ENCODE results near the gene SLC10A6. TPM values are rescaled to one million over a fixed set of nuclear protein-coding genes. Genes with fewer than 3 reads are reported as not detected.

The SLC10A6 gene
- total and polyA plus RNA-seq, 5 donors from 2014 or later, result not detected

DNA sequence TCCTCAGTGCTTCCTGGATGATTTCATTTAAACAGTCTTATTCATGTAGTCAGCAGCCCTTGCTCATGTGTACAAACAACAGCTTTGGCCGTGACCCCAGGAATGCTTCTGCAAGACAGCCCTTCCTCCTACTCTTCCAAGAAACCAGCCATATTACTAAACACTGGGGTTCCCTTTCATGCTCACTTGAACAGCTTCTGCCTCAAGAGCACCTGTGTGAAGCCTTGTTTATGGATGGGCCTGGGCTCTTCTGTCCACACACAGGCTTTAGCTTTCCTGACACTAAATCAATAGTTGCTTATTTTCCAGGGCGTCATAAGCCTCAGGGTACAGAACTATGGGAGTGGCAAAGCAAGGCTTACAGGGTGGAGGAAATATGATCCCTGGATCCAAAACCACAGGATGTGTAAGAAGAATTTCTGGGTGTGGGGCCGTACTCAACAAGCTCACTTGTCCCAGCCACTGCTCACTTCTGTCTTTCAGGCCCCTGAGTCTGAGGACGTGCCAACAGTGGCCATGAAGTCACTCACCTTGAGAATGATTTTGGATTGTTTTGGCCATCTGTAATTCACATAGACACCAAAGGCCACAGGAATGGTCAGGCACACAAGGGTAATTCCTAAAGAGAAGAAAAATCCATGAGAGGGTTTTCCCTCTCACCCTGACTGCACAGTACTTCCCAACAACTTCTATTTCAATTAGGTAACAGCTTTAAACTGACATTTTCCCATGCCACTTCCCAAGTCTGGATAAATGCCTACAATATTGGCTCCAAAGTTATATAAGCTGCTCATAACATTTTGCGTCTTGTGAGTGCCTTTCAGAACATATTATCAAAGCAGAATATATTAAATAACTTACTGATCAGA is 17.7 kb downstream of the SLC10A6 start:
- DNase-seq (no peak), ATAC-seq (ENCODE audit: low read depth in 2 of 2) (no peak)
- Mint-ChIP-seq H3K27ac (no peak overlapping the region), H3K4me3 (no peak overlapping the region), H3K9me3 (peaks cover 0 to 2% (median 0%) of the 10 kb centered on the region in 7 donors), H3K27me3 (peaks cover 17% of the 10 kb centered on the region), H3K36me3 (no peaks in the 10 kb centered on the region), H3K4me1 (peaks cover 0 to 2% (median 0%) of the 10 kb centered on the region in 4 donors)
- Histone ChIP-seq H3K27ac (ENCODE audit: insufficient read depth, low read length, poor library complexity, severe bottlenecking) (no peak overlapping the region), H3K4me3 (ENCODE audit: low read depth, low read length) (no peak overlapping the region), H3K27me3 (ENCODE audit: control insufficient read depth, insufficient read depth, low read length) (no peaks in the 10 kb centered on the region), H3K4me1 (ENCODE audit: control insufficient read depth, insufficient read depth, low read length, poor library complexity, severe bottlenecking) (no peaks in the 10 kb centered on the region), H3K36me3 (ENCODE audit: control insufficient read depth, insufficient read depth, low read length) (no peaks in the 10 kb centered on the region), H3K9me3 (ENCODE audit: control insufficient read depth in 2 of 2, low read length in 2 of 2) (no peaks in the 10 kb centered on the region)

DNA sequence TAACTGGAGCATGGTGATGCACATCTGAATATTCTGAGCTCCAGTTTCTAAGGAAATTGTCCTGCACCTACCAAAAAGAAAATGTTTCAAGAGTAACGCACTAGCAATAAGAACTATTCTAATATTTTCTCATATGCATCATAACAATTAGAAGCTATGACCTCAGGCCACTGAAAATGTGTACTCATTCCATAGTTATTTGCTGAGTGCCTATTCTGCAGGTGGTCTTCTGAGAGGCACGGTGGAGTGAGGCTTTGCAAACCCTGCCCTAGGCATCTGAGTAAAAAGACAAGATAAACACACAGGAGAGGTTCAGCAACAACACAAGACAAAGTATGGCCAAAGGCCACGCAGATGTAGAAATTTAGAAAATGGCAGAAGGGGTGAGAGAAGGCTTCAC is 23.7 kb downstream of the SLC10A6 start:
- no peak overlapping the region for H3K27ac Mint-ChIP-seq
- H3K27ac ChIP-seq (ENCODE audit: insufficient read depth, low read length, poor library complexity, severe bottlenecking), result no peak overlapping the region
- no peaks in the 10 kb centered on the region for H3K36me3 Mint-ChIP-seq
- H3K27me3 Mint-ChIP-seq, result peaks cover 5% of the 10 kb centered on the region
- peaks cover 0 to 3% (median 0%) of the 10 kb centered on the region in 4 donors for H3K4me1 Mint-ChIP-seq
- no peaks in the 10 kb centered on the region for H3K4me1 ChIP-seq (ENCODE audit: control insufficient read depth, insufficient read depth, low read length, poor library complexity, severe bottlenecking)
- ATAC-seq (ENCODE audit: low read depth in 2 of 2), result no peak
- H3K27me3 ChIP-seq (ENCODE audit: control insufficient read depth, insufficient read depth, low read length), result no peaks in the 10 kb centered on the region
- peaks cover 0 to 2% (median 0%) of the 10 kb centered on the region in 7 donors for H3K9me3 Mint-ChIP-seq
- no peaks in the 10 kb centered on the region for H3K36me3 ChIP-seq (ENCODE audit: control insufficient read depth, insufficient read depth, low read length)
- no peak overlapping the region for H3K4me3 Mint-ChIP-seq
- H3K9me3 ChIP-seq (ENCODE audit: control insufficient read depth in 2 of 2, low read length in 2 of 2), result no peaks in the 10 kb centered on the region
- DNase-seq, result no peak
- no peak overlapping the region for H3K4me3 ChIP-seq (ENCODE audit: low read depth, low read length)

DNA sequence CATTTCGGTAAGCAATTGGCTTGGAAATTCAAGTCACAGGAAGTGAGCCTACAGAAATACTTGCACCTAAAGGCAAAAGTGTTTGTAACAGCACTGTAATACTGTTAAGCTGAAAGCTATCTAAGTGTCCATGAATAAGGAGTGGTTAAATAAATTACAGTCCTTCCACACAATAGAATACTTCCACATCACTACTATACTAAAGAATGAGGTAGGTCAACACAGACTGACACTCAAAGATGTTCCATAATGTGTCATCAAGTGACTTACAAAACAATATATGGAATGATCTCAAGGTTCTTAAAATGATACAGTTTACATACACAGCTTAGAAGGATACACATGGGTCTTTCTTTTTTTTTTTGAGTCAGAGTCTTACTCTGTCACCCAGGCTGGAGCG is 27.0 kb downstream of the SLC10A6 start:
- Mint-ChIP-seq H3K27ac (no peak overlapping the region), H3K36me3 (no peaks in the 10 kb centered on the region), H3K4me3 (no peak overlapping the region), H3K27me3 (no peaks in the 10 kb centered on the region), H3K9me3 (no peaks in the 10 kb centered on the region), H3K4me1 (peaks cover 0 to 3% (median 0%) of the 10 kb centered on the region in 4 donors)
- ATAC-seq (ENCODE audit: low read depth in 2 of 2) (no peak), DNase-seq (no peak)
- no peak overlapping the region for H3K27ac ChIP-seq (ENCODE audit: insufficient read depth, low read length, poor library complexity, severe bottlenecking)
- H3K36me3 ChIP-seq (ENCODE audit: control insufficient read depth, insufficient read depth, low read length), result no peaks in the 10 kb centered on the region
- H3K4me1 ChIP-seq (ENCODE audit: control insufficient read depth, insufficient read depth, low read length, poor library complexity, severe bottlenecking), result no peaks in the 10 kb centered on the region
- no peaks in the 10 kb centered on the region for H3K9me3 ChIP-seq (ENCODE audit: control insufficient read depth in 2 of 2, low read length in 2 of 2)
- no peaks in the 10 kb centered on the region for H3K27me3 ChIP-seq (ENCODE audit: control insufficient read depth, insufficient read depth, low read length)
- H3K4me3 ChIP-seq (ENCODE audit: low read depth, low read length), result no peak overlapping the region

DNA sequence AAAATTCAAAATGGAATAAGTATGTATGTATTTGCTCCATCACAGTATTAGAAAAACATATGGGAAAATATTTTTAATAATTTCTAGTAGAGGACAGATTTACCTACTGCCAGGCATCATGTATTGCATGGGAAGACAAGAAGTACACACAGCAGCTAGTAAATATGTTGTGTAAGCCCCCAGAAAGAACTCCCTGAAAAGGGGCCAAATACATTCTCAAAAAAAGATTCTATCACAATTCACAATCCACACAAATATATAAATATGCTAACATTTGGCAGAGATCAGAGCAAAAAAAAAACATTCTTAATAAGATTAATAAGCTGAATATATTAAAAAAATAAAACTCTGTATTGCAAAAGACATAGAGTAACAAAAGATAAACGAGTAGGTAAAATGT is 28.0 kb downstream of the SLC10A6 start:
- Mint-ChIP-seq H3K27me3 (no peaks in the 10 kb centered on the region), H3K4me3 (no peak overlapping the region), H3K9me3 (peaks cover 0 to 6% (median 0%) of the 10 kb centered on the region in 7 donors), H3K4me1 (no peaks in the 10 kb centered on the region), H3K36me3 (no peaks in the 10 kb centered on the region), H3K27ac (no peak overlapping the region)
- Histone ChIP-seq H3K4me3 (ENCODE audit: low read depth, low read length) (no peak overlapping the region), H3K36me3 (ENCODE audit: control insufficient read depth, insufficient read depth, low read length) (no peaks in the 10 kb centered on the region), H3K9me3 (ENCODE audit: control insufficient read depth in 2 of 2, low read length in 2 of 2) (no peaks in the 10 kb centered on the region), H3K27me3 (ENCODE audit: control insufficient read depth, insufficient read depth, low read length) (no peaks in the 10 kb centered on the region), H3K27ac (ENCODE audit: insufficient read depth, low read length, poor library complexity, severe bottlenecking) (no peak overlapping the region), H3K4me1 (ENCODE audit: control insufficient read depth, insufficient read depth, low read length, poor library complexity, severe bottlenecking) (no peaks in the 10 kb centered on the region)
- ATAC-seq (ENCODE audit: low read depth in 2 of 2), result no peak
- DNase-seq, result no peak

DNA sequence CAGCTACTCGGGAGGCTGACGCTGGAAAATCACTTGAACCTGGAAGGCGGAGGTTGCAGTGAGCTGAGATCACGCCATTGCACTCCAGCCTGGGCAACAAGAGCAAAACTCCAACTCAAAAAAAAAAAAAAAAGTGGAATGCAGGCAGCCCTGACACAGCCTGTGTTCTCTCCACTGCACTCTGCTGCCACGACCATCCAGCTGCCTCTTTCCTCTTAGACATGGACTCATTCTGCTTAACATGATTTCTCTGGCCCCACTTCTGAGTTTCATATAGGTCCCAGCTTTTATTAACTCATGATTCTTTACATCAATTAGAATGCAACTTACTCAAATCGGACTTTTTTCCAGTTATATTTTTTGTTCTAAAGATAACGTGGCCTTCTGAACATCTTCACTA is 29.6 kb downstream of the SLC10A6 start:
- Histone ChIP-seq H3K4me3 (ENCODE audit: low read depth, low read length) (no peak overlapping the region), H3K27me3 (ENCODE audit: control insufficient read depth, insufficient read depth, low read length) (no peaks in the 10 kb centered on the region), H3K9me3 (ENCODE audit: control insufficient read depth in 2 of 2, low read length in 2 of 2) (peaks cover 5 to 6% of the 10 kb centered on the region in 2 experiments), H3K4me1 (ENCODE audit: control insufficient read depth, insufficient read depth, low read length, poor library complexity, severe bottlenecking) (no peaks in the 10 kb centered on the region), H3K27ac (ENCODE audit: insufficient read depth, low read length, poor library complexity, severe bottlenecking) (no peak overlapping the region), H3K36me3 (ENCODE audit: control insufficient read depth, insufficient read depth, low read length) (no peaks in the 10 kb centered on the region)
- Mint-ChIP-seq H3K36me3 (no peaks in the 10 kb centered on the region), H3K4me3 (no peak overlapping the region), H3K27me3 (no peaks in the 10 kb centered on the region), H3K27ac (no peak overlapping the region), H3K9me3 (peaks cover 0 to 16% (median 0%) of the 10 kb centered on the region in 7 donors), H3K4me1 (no peaks in the 10 kb centered on the region)
- DNase-seq (no peak), ATAC-seq (ENCODE audit: low read depth in 2 of 2) (no peak)

- Histone ChIP-seq H3K36me3 (ENCODE audit: control insufficient read depth, insufficient read depth, low read length) (no peaks in the 10 kb centered on the region), H3K4me3 (ENCODE audit: low read depth, low read length) (no peak overlapping the region), H3K27ac (ENCODE audit: insufficient read depth, low read length, poor library complexity, severe bottlenecking) (no peak overlapping the region), H3K27me3 (ENCODE audit: control insufficient read depth, insufficient read depth, low read length) (no peaks in the 10 kb centered on the region), H3K4me1 (ENCODE audit: control insufficient read depth, insufficient read depth, low read length, poor library complexity, severe bottlenecking) (no peaks in the 10 kb centered on the region), H3K9me3 (ENCODE audit: control insufficient read depth in 2 of 2, low read length in 2 of 2) (peaks cover 5 to 6% of the 10 kb centered on the region in 2 experiments)
- DNase-seq, result no peak
- no peaks in the 10 kb centered on the region for H3K36me3 Mint-ChIP-seq
- H3K27ac Mint-ChIP-seq, result no peak overlapping the region
- no peak overlapping the region for H3K4me3 Mint-ChIP-seq
- H3K9me3 Mint-ChIP-seq, result peaks cover 0 to 20% (median 0%) of the 10 kb centered on the region in 7 donors
- no peak for ATAC-seq (ENCODE audit: low read depth in 2 of 2)
- no peaks in the 10 kb centered on the region for H3K27me3 Mint-ChIP-seq
- H3K4me1 Mint-ChIP-seq, result no peaks in the 10 kb centered on the region
Measured at GRCh38 chr4:86818841-86819240, 30.3 kb downstream of the SLC10A6 start.

GRCh38 chr4:86818211-86818610 is 31.0 kb downstream of the SLC10A6 start:
- no peak for ATAC-seq (ENCODE audit: low read depth in 2 of 2)
- no peaks in the 10 kb centered on the region for H3K4me1 ChIP-seq (ENCODE audit: control insufficient read depth, insufficient read depth, low read length, poor library complexity, severe bottlenecking)

More at GRCh38 chr4:86818211-86818610, 31.0 kb downstream of the SLC10A6 start:
- no peak for DNase-seq
- no peaks in the 10 kb centered on the region for H3K4me1 Mint-ChIP-seq
- no peak overlapping the region for H3K27ac Mint-ChIP-seq
- no peaks in the 10 kb centered on the region for H3K27me3 ChIP-seq (ENCODE audit: control insufficient read depth, insufficient read depth, low read length)
- peaks cover 5 to 6% of the 10 kb centered on the region in 2 experiments for H3K9me3 ChIP-seq (ENCODE audit: control insufficient read depth in 2 of 2, low read length in 2 of 2)
- no peak overlapping the region for H3K4me3 Mint-ChIP-seq
- no peak overlapping the region for H3K4me3 ChIP-seq (ENCODE audit: low read depth, low read length)
- H3K27me3 Mint-ChIP-seq, result no peaks in the 10 kb centered on the region
- peaks cover 0 to 20% (median 0%) of the 10 kb centered on the region in 7 donors for H3K9me3 Mint-ChIP-seq
- H3K36me3 Mint-ChIP-seq, result no peaks in the 10 kb centered on the region
- no peak overlapping the region for H3K27ac ChIP-seq (ENCODE audit: insufficient read depth, low read length, poor library complexity, severe bottlenecking)
- H3K36me3 ChIP-seq (ENCODE audit: control insufficient read depth, insufficient read depth, low read length), result no peaks in the 10 kb centered on the region

Measured in CD4-positive, CD25-positive, alpha-beta regulatory T cell (primary cell).